ENCODE results near the gene MC1R. TPM values are rescaled to one million over a fixed set of nuclear protein-coding genes. Genes with fewer than 3 reads are reported as not detected.
A peak's percentile ranks its signal among the peaks of the same experiment; 100 is the strongest.

The MC1R gene
- total and polyA plus RNA-seq, 2 donors from 2014 or later, result 2.1 to 13.5 TPM

GRCh38 chr16:89920723-89921122 is 2.1 kb downstream of the MC1R start:
- no peaks in the 10 kb centered on the region for H3K27me3 ChIP-seq (ENCODE audit: control insufficient read depth, insufficient read depth, low read length)
- no peaks in the 10 kb centered on the region for H3K9me3 ChIP-seq (ENCODE audit: control insufficient read depth in 2 of 3, insufficient read depth in 1 of 3, low read length in 3 of 3)
- H3K36me3 ChIP-seq (ENCODE audit: control insufficient read depth in 2 of 3, insufficient read depth in 3 of 3, low read length in 3 of 3), result no peaks in the 10 kb centered on the region
- H3K27ac ChIP-seq (ENCODE audit: low read depth in 2 of 2, low read length in 2 of 2), result no peak overlapping the region
- H3K4me3 ChIP-seq (ENCODE audit: low read length in 3 of 3), result no peak overlapping the region
- H3K4me1 ChIP-seq (ENCODE audit: control insufficient read depth in 2 of 3, insufficient read depth in 2 of 3, low read depth in 1 of 3, low read length in 3 of 3), result peaks cover 0 to 9% (median 0%) of the 10 kb centered on the region in 3 donors
- TF ChIP-seq CTCF (IDR thresholded peaks at IDR 0.05; ENCODE audit: borderline replicate concordance, extremely low read depth, insufficient read depth), result no peak
- intact Hi-C loops (cut with DNase I), result no loop called here
- DNase-seq (no peak), FAIRE-seq (no peak)
- no peak overlapping the region for H3K9ac ChIP-seq (ENCODE audit: low read length in 3 of 3)

DNA sequence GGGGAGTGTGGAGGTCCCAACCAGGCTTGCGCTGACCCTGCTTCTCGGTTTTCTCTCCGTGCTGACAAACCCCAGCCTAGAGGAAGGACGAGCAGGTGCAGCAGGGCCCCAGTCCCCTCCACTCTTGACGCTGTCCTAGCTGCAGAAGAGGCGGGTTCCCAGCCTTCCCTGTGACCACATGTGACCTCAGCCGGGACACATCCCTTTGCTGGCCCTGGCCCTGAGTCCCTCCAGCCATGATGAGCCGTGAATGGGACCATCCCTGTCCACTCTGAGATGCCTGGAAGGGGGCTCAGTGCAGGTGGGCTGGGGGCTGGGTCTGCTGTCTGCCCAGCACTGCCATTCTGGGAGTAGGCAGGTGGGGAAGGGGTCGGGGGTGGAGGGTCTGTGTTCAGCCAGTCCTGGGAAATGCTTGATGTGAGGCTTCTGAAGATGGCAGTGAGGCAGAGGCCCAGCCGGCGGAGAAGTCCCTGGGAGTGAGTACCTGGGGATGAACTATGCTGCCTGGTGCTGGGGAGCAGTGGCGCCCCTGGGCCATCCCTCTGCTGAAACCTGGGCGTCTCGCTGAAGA is 2.6 kb downstream of the MC1R start:
- H3K4me3 ChIP-seq (ENCODE audit: low read length in 3 of 3), result no peak overlapping the region
- no peak overlapping the region for H3K9ac ChIP-seq (ENCODE audit: low read length in 3 of 3)
- TF ChIP-seq CTCF (IDR thresholded peaks at IDR 0.05; ENCODE audit: borderline replicate concordance, extremely low read depth, insufficient read depth), result no peak
- FAIRE-seq, result no peak
- DNase-seq, result peak in 2 of 5 donors; percentile 69 to 80
- no peaks in the 10 kb centered on the region for H3K27me3 ChIP-seq (ENCODE audit: control insufficient read depth, insufficient read depth, low read length)
- H3K9me3 ChIP-seq (ENCODE audit: control insufficient read depth in 2 of 3, insufficient read depth in 1 of 3, low read length in 3 of 3), result no peaks in the 10 kb centered on the region
- H3K36me3 ChIP-seq (ENCODE audit: control insufficient read depth in 2 of 3, insufficient read depth in 3 of 3, low read length in 3 of 3), result no peaks in the 10 kb centered on the region
- no peak overlapping the region for H3K27ac ChIP-seq (ENCODE audit: low read depth in 2 of 2, low read length in 2 of 2)
- intact Hi-C loops (cut with DNase I), result no loop called here
- peaks cover 0 to 9% (median 0%) of the 10 kb centered on the region in 3 donors for H3K4me1 ChIP-seq (ENCODE audit: control insufficient read depth in 2 of 3, insufficient read depth in 2 of 3, low read depth in 1 of 3, low read length in 3 of 3)

GRCh38 chr16:89921702-89922476 is 3.2 kb downstream of the MC1R start:
- intact Hi-C loops (cut with DNase I), result no loop called here
- no peak overlapping the region for H3K4me3 ChIP-seq (ENCODE audit: low read length in 3 of 3)
- DNase-seq (peak; percentile 72 to 98 (median 81)), FAIRE-seq (no peak)
- H3K9me3 ChIP-seq (ENCODE audit: control insufficient read depth in 2 of 3, insufficient read depth in 1 of 3, low read length in 3 of 3), result no peaks in the 10 kb centered on the region
- peaks cover 0 to 9% (median 0%) of the 10 kb centered on the region in 3 donors for H3K4me1 ChIP-seq (ENCODE audit: control insufficient read depth in 2 of 3, insufficient read depth in 2 of 3, low read depth in 1 of 3, low read length in 3 of 3)
- H3K9ac ChIP-seq (ENCODE audit: low read length in 3 of 3), result no peak overlapping the region
- TF ChIP-seq CTCF (IDR thresholded peaks at IDR 0.05; ENCODE audit: borderline replicate concordance, extremely low read depth, insufficient read depth), result no peak
- no peak overlapping the region for H3K27ac ChIP-seq (ENCODE audit: low read depth in 2 of 2, low read length in 2 of 2)
- no peaks in the 10 kb centered on the region for H3K36me3 ChIP-seq (ENCODE audit: control insufficient read depth in 2 of 3, insufficient read depth in 3 of 3, low read length in 3 of 3)
- no peaks in the 10 kb centered on the region for H3K27me3 ChIP-seq (ENCODE audit: control insufficient read depth, insufficient read depth, low read length)
